Neural crest cell (in vitro differentiated cells): ENCODE results near the gene ADAMTS17. TPM values are rescaled to one million over a fixed set of nuclear protein-coding genes. Genes with fewer than 3 reads are reported as not detected.
"Not testable (repeated sequence)": the region's sequence is repeated elsewhere in the genome, so short reads cannot be mapped to it uniquely, and the experiment has no call there.

Experiments used
- DNase-seq: peaks from one replicate; pipeline ENCODE4 v3.0.0; 2021; ENCODE audit warnings: low read depth, mixed read lengths, low spot score
- H3K27ac Mint-ChIP-seq: one replicate; pipeline ENCODE4 v1.8.0; 2021; ENCODE audit warnings: mild to moderate bottlenecking, mixed read lengths; ENCODE audit not compliant: unreplicated experiment
- H3K27me3 Mint-ChIP-seq: 2 replicates; pipeline ENCODE4 v1.8.0; 2021; ENCODE audit warnings: low read depth, mild to moderate bottlenecking, mixed read lengths
- H3K36me3 Mint-ChIP-seq: 2 replicates; pipeline ENCODE4 v1.8.0; 2021; ENCODE audit warnings: low read depth, mild to moderate bottlenecking, mixed read lengths
- H3K4me1 Mint-ChIP-seq: 2 replicates; pipeline ENCODE4 v1.8.0; 2021; ENCODE audit warnings: mixed read lengths
- H3K4me3 Mint-ChIP-seq: one replicate; pipeline ENCODE4 v1.8.0; 2021; ENCODE audit warnings: mild to moderate bottlenecking, mixed read lengths
- H3K9me3 Mint-ChIP-seq: 2 replicates; pipeline ENCODE4 v1.8.0; 2021; ENCODE audit warnings: mixed read lengths
- CTCF ChIP-seq: fragments of 200-600 bp; sonication (generic); conservative IDR thresholded peaks from 2 replicates; pipeline ENCODE4 v1.5.0; 2021; ENCODE audit warnings: antibody characterized with exemption, mild to moderate bottlenecking
- total RNA-seq: library from RNA; stranded (reverse); gene quantifications from 2 replicates; pipeline ENCODE4 v1.2.1, GENCODE V29; 2021

ADAMTS17 gene
- total RNA-seq, 1 donor from 2014 or later, result 2.3 TPM

GRCh38 chr15:100073982-100074381 lies 267.8 kb downstream of the ADAMTS17 start:
- H3K27ac Mint-ChIP-seq, result no peak overlapping the region
- TF ChIP-seq CTCF, result no peak
- no peaks in the 10 kb centered on the region for H3K36me3 Mint-ChIP-seq
- no peaks in the 10 kb centered on the region for H3K27me3 Mint-ChIP-seq
- H3K9me3 Mint-ChIP-seq, result no peaks in the 10 kb centered on the region
- no peaks in the 10 kb centered on the region for H3K4me1 Mint-ChIP-seq
- H3K4me3 Mint-ChIP-seq, result no peak overlapping the region
- no peak for DNase-seq

DNA sequence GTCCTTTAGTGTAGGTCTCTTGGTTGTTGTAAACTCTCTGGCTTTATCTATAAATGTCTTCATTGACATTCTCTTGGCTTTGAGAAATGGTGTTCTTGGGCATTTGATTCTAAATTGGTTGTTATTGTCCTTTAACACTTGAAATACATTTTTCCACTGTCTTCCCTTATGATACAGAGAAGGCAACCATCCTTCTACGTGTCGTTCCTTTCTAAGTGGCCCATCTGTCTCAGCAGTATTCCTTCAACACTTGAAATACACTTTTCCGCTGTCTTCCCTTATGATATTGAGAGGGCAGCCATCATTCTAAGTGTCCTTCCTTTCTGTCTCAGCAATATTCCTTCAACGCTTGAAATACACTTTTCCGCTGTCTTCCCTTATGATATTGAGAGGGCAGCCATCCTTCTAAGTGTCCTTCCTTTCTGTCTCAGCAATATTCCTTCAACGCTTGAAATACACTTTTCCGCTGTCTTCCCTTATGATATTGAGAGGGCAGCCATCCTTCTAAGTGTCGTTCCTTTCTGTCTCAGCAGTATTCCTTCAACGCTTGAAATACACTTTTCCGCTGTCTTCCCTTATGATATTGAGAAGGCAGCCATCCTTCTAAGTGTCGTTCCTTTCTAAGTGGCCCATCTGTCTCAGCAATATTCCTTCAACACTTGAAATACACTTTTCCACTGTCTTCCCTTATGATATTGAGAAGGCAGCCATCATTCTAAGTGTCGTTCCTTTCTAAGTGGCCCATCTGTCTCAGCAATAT lies 275.1 kb downstream of the ADAMTS17 start:
- H3K4me3 Mint-ChIP-seq, result not testable (repeated sequence)

GRCh38 chr15:100061944-100062343 lies 279.8 kb downstream of the ADAMTS17 start:
- Mint-ChIP-seq H3K27me3 (no peaks in the 10 kb centered on the region), H3K36me3 (no peaks in the 10 kb centered on the region), H3K4me1 (peaks cover 21% of the 10 kb centered on the region), H3K27ac (no peak overlapping the region), H3K9me3 (peaks cover 3% of the 10 kb centered on the region), H3K4me3 (no peak overlapping the region)
- DNase-seq, result no peak
- TF ChIP-seq CTCF, result no peak

More for the DNA sequence above, 275.1 kb downstream of the ADAMTS17 start:
- not testable (repeated sequence) for H3K27me3 Mint-ChIP-seq, DNase-seq, H3K9me3 Mint-ChIP-seq, H3K4me1 Mint-ChIP-seq, H3K36me3 Mint-ChIP-seq, H3K27ac Mint-ChIP-seq

DNA sequence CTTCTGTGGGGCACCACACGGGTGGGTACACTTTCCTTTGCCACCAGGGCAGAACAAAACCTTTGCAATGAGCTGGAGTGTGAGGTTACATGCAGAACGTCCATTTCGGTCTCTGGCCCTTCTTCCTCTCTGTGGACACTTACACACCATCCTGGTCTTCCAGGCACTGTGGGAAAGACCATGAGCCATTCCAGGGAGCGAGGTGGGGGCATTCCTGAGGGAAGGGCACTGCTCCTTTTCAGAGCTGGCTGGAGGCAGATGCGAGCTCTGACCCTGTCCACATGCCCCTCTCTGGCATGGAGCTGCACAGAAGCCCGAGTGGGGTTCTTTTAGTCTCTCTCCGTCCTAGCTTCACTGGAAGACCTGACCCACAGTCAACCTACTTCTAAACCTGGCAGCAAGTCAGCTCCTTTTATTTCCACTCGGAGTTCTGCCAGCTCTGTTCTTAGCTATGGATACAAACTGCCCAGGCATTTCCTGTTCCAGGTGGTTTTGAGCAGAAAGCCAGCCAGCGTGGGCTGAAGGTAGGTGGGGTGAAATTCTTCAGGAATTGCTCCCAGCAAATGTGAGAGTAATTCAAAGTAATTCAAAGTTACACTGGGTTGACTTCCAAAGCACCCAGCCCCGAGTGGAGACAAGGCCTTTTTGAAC lies 281.4 kb downstream of the ADAMTS17 start:
- Mint-ChIP-seq H3K9me3 (no peaks in the 10 kb centered on the region), H3K4me3 (no peak overlapping the region), H3K27ac (no peak overlapping the region), H3K36me3 (no peaks in the 10 kb centered on the region), H3K27me3 (no peaks in the 10 kb centered on the region), H3K4me1 (peaks cover 21% of the 10 kb centered on the region)
- no peak for TF ChIP-seq CTCF
- DNase-seq, result no peak

GRCh38 chr15:100059521-100059920 lies 282.3 kb downstream of the ADAMTS17 start:
- Mint-ChIP-seq H3K4me1 (peaks cover 21% of the 10 kb centered on the region), H3K36me3 (no peaks in the 10 kb centered on the region), H3K4me3 (no peak overlapping the region), H3K9me3 (no peaks in the 10 kb centered on the region), H3K27me3 (no peaks in the 10 kb centered on the region), H3K27ac (no peak overlapping the region)
- TF ChIP-seq CTCF, result no peak
- no peak for DNase-seq

DNA sequence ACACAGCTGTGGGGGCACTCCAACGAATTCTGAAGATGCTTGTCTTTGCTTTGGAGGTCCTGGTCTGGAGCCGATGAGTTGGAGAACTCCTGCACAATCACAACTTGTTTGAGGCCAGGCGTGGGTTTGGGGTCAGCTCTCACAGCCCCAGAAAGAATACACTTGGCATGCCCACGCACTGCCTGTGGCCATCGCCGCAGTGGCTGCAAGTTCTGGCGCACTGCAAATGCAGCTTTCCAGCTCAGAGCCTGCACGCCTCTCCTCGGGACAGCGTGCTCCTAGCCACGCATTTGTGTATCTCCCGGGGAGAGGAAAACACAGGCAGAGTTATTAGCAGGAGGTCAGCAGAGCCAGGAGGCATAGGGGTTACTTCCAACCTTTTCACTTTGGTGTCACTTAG lies 282.7 kb downstream of the ADAMTS17 start:
- no peak for TF ChIP-seq CTCF
- Mint-ChIP-seq H3K27me3 (no peaks in the 10 kb centered on the region), H3K4me1 (peaks cover 21% of the 10 kb centered on the region), H3K27ac (no peak overlapping the region), H3K4me3 (no peak overlapping the region), H3K36me3 (no peaks in the 10 kb centered on the region), H3K9me3 (no peaks in the 10 kb centered on the region)
- DNase-seq, result no peak
